Retinal pigment epithelial cell (primary cell): ENCODE results near the gene PRSS12.

Experiments used
- DNase-seq: peaks from one replicate; pipeline ENCODE4 v3.0.0-alpha.2; 2010; ENCODE audit warnings: low read depth
- H3K4me3 ChIP-seq: 2 replicates; pipeline ENCODE4 v1.5.1; 2011; ENCODE audit warnings: mild to moderate bottlenecking, low read length, control low read depth, moderate library complexity
- CTCF ChIP-seq: conservative IDR thresholded peaks from 2 replicates; pipeline ENCODE4 v1.5.1; 2011; ENCODE audit warnings: low read depth, low read length, control low read depth, inconsistent platforms

The PRSS12 gene

GRCh38 chr4:118345813-118346212 lies 7.0 kb downstream of the PRSS12 start:
- no peak for TF ChIP-seq CTCF
- no peak overlapping the region for H3K4me3 ChIP-seq
- no peak for DNase-seq

DNA sequence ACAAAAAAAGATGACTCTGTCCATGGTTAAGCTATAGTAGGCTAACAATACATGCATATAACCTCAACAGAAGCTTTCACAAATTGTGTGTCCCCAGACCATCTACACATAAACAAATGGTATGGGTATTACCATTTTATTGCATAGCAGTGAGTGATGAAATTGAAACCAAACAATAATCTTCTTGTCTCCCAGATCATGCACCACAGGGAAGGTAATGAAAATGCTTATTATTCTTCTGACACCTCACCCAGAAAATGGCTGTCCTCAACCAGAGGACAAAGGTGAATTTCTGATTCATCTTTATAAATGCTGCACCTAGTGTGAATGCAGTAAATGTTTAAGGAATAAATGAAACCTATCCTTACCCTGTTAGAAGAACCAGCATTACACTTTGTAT lies 8.0 kb downstream of the PRSS12 start:
- no peak for TF ChIP-seq CTCF
- no peak overlapping the region for H3K4me3 ChIP-seq
- no peak for DNase-seq

- no peak for DNase-seq
- TF ChIP-seq CTCF: no peak
These were observed 9.3 kb downstream of the PRSS12 start for GRCh38 chr4:118343501-118343900.

GRCh38 chr4:118340109-118340508 lies 12.7 kb downstream of the PRSS12 start:
- H3K4me3 ChIP-seq: no peak overlapping the region
- no peak for DNase-seq
- TF ChIP-seq CTCF: no peak

More at GRCh38 chr4:118343501-118343900, 9.3 kb downstream of the PRSS12 start:
- H3K4me3 ChIP-seq: no peak overlapping the region

DNA sequence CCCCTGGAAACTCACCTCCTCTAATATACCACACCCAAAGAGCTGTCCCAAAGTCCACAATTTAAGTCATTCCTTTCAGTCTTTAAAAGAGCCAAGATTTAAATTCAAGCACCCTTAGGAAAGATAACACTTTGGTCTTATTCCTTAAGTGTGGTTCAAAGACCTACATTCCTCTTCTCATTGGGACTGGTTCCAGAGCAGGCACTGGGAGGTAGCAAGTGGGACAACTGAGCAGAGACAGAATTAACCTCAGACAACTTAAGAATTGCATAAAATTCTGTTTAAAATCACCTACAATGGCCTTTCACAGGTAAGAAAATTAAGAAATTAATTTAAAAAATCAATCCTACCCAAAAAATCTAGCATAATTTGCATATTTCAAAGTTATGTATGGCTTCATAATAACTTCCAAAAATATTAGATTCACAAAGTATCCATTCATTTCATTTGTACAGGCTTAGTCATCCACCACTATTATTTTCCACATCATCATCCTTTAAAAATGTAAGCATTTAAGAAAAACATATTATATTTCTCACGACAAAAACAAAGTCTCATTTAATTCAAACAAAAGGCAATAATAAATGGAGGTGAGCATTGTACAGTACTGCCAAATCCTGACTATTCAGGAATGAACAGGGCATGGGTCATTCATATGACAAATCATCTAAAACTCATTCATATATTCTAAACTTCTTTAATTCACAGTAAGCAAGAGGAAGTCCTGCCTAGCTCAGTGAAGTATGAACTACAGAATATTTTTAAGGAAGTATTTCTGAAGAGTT lies 13.6 kb downstream of the PRSS12 start:
- TF ChIP-seq CTCF: no peak
- H3K4me3 ChIP-seq: no peak overlapping the region
- DNase-seq: no peak

GRCh38 chr4:118338518-118338917 lies 14.3 kb downstream of the PRSS12 start:
- H3K4me3 ChIP-seq: no peak overlapping the region
- no peak for DNase-seq
- TF ChIP-seq CTCF: no peak

- H3K4me3 ChIP-seq: no peak overlapping the region
- TF ChIP-seq CTCF: no peak
- DNase-seq: no peak
These were observed 14.8 kb downstream of the PRSS12 start for GRCh38 chr4:118337954-118338353.
